GM12892 (cell line): ENCODE data around the gene ISOC2. TPM values are rescaled to one million over a fixed set of nuclear protein-coding genes. Genes with fewer than 3 reads are reported as not detected.
A peak's percentile ranks its signal among the peaks of the same experiment; 100 is the strongest.
"Not testable (repeated sequence)": the region's sequence is repeated elsewhere in the genome, so short reads cannot be mapped to it uniquely, and the experiment has no call there.

Source experiments
- DNase-seq: peaks from one replicate; pipeline ENCODE4 v3.0.0; 2011; ENCODE audit not compliant: insufficient read length
- FAIRE-seq: peaks from 2 replicates; lab custom pipeline; 2011; peaks lifted over from hg19 to GRCh38; lab: Jason Lieb, UNC
- POLR2A ChIP-seq: IDR thresholded peaks from 2 replicates; pipeline ENCODE4 v1.6.1; 2011; ENCODE audit warnings: low read depth, low read length, control low read depth
- POLR2AphosphoS5 ChIP-seq: IDR thresholded peaks from 2 replicates; pipeline ENCODE4 v1.6.1; 2011; ENCODE audit warnings: low read depth, low read length, control low read depth
- TAF1 ChIP-seq: IDR thresholded peaks from 2 replicates; pipeline ENCODE4 v1.6.1; 2011; ENCODE audit warnings: low read depth, mild to moderate bottlenecking, control low read depth, low read length, borderline replicate concordance
- polyA plus RNA-seq: library from polyadenylated mRNA; unstranded; fragments of >200 nt; gene quantifications from one replicate; pipeline ENCODE4 v1.2.1, GENCODE V29; 2012; ENCODE audit warnings: missing spikeins, inconsistent platforms; ENCODE audit not compliant: missing spikeins

The ISOC2 gene, protein sequence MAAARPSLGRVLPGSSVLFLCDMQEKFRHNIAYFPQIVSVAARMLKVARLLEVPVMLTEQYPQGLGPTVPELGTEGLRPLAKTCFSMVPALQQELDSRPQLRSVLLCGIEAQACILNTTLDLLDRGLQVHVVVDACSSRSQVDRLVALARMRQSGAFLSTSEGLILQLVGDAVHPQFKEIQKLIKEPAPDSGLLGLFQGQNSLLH
- 22.7 TPM for polyA plus RNA-seq

DNA sequence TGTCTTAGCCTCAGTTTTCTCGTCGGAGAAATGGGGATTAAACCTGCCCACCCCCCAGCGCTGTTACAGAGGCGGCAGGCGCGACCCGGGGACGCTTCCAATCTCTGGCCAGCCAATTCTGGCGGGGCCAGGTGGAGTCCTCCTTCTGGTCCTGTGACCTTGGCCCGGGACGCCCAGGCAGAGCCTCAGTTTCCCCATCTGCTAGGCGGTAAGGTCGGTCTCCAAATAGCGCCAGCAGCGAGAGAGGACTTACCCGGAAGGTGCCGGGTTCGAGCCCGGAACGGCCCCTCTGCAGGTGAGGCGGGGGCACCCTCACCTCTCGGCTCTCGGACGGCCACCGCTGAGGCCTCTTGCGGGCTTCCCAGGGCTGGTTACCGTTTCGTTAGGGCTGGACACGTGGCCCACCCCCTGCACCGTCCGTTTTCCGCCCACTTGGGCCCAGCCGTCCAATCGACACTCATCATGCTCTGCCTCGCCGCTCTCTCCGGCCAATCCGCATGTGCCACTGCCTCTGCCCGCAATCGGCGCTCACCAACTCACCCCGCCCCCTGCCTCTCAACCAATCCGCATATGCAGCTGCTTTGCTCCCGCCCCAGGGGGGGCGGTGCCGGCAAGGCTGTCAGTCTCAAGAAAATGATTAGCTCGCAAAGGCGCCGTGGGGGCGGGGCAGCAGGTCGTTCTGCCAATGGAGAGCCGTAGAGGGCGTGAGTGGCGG lies at the start of gene ISOC2:
ISOC2 (minus strand) TSS at position 384 of the 715 bp plus-strand sequence. CDS start 5,156 bp downstream, outside the sequence.
- FAIRE-seq (peak; percentile 100), DNase-seq (peak; percentile 100)
- TF ChIP-seq POLR2A: peak; percentile 82; the same call in 1 of the 2 replicates
- TF ChIP-seq POLR2AphosphoS5: peak; percentile 82; the same call in 1 of the 2 replicates
- TF ChIP-seq TAF1: no peak; the same call in 1 of the 2 replicates

DNA sequence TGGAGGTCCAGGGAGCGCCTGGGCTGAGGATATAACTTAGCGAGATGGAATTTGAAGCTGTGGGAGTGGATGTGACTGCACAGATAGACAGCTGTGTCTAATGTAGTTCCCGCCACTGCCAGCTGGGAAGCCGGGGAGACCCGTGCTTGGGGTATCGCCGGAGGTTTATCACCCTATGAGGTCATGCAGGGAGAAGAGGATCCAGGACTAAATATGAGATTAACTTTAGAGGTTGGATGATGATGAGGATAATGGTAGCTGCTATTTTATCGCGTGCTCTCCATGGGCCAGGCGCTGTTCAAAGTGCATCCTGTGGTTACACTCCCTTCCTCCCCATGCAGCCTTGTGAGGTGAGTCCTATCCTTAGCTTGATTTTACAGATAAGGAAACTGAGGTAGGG lies 46.7 kb upstream of the ISOC2 start:
- DNase-seq (no peak), FAIRE-seq (no peak)
- TF ChIP-seq POLR2AphosphoS5 (no peak), TAF1 (no peak), POLR2A (no peak)

- FAIRE-seq: no peak
- TF ChIP-seq TAF1: no peak
- TF ChIP-seq POLR2A: no peak
- TF ChIP-seq POLR2AphosphoS5: no peak
- no peak for DNase-seq
Observed at GRCh38 chr19:55504981-55505380, 43.5 kb upstream of the ISOC2 start.

DNA sequence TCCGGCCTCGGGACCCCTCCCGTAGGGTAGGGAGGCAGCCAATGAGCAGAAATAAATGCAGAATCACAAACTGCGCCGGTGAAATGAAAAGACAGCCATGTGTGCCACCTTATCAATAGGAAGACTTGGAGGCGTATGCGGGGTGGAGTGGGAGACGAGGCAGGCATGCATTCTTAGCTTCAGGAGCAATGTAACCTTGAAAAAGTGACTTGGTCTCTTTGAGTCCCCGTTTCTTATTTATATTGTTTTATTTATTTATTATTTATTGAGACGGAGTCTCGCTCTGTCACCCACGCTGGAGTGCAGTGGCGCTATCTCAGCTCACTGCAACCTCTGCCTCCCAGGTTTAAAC lies 42.8 kb upstream of the ISOC2 start:
- FAIRE-seq (no peak), DNase-seq (no peak)
- TF ChIP-seq POLR2A: no peak
- TF ChIP-seq POLR2AphosphoS5: no peak
- TF ChIP-seq TAF1: no peak

- DNase-seq (peak; percentile 100), FAIRE-seq (peak; percentile 99)
- no peak for TF ChIP-seq POLR2A
- 0 out of 2 replicates have a peak, but pooled peaks have one; percentile 23 for TF ChIP-seq TAF1
Observed at GRCh38 chr19:55503502-55504251, 42.2 kb upstream of the ISOC2 start.

DNA sequence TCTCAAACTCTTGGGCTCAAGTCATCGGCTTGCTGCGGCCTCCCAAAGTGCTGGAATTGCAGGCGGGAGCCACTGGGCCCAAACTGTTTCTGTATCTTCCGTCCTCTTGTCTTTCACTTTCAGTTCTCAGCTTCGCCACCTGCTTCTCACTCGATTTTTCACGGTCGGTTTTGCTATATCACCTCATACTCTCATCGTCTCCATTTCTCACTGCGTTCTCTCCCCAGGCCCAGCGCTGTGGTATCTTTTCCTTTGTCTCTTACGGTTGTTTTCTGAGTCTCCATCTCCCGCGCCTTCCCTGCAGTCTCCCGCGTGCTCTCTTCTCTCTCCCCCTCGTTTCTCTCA lies 41.7 kb upstream of the ISOC2 start:
- no peak for TF ChIP-seq POLR2AphosphoS5
- no peak for TF ChIP-seq TAF1
- no peak for TF ChIP-seq POLR2A
- DNase-seq (no peak), FAIRE-seq (no peak)

- no peak for FAIRE-seq
- DNase-seq: no peak
- no peak for TF ChIP-seq POLR2A
- no peak for TF ChIP-seq POLR2AphosphoS5
- TF ChIP-seq TAF1: no peak
Observed at GRCh38 chr19:55502197-55502952, 40.9 kb upstream of the ISOC2 start.

DNA sequence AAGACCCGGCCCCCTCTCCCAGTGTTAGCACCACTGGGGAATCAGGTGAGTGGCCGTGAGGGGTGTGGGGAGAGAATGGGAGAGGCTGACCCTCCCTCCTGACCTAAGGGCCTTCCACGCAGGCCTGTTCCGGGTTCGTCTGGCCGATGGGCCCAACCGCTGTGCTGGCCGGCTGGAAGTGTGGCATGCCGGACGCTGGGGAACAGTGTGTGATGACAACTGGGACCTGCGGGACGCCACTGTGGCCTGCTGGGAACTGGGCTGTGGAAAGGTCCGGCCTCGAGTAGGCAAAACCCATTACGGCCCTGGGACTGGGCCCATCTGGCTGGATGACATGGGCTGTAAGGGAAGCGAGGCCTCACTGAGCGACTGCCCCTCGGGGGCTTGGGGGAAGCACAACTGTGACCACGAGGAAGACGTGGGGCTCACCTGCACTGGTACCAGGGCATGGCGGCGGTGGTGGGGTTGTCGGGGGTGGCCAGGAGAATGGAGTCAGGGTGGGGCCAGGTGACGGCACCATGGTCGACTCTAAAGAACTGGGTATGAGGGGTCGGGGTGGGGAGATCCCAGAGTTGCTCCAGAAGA lies 39.0 kb upstream of the ISOC2 start:
- no peak for FAIRE-seq

GRCh38 chr19:55498246-55498840 lies 36.9 kb upstream of the ISOC2 start:
- DNase-seq (no peak), FAIRE-seq (no peak)
- TF ChIP-seq TAF1 (no peak), POLR2A (no peak), POLR2AphosphoS5 (no peak)

More for the DNA sequence above, 39.0 kb upstream of the ISOC2 start:
- no peak for DNase-seq
- TF ChIP-seq TAF1: no peak
- no peak for TF ChIP-seq POLR2AphosphoS5
- TF ChIP-seq POLR2A: no peak

DNA sequence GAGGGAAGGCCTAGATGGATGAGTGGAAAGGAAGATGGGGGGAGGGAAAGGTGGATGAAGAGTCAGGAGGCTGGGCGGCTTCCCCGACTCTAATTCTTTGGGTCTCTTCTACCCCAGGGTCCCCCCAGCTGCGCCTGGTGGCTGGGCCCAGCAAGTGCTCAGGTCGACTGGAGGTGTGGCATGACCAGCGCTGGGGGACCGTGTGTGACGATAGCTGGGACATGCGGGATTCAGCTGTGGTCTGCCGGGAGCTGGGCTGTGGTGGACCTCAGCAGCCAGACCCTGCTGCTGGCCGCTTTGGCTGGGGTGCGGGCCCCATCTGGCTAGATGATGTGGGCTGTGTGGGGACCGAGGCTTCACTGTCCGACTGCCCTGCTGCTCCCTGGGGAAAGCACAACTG lies 36.3 kb upstream of the ISOC2 start:
- TF ChIP-seq POLR2A (no peak), TAF1 (no peak)
- FAIRE-seq (no peak), DNase-seq (no peak)

- DNase-seq, FAIRE-seq: not testable (repeated sequence)
Observed at GRCh38 chr19:55496820-55497219, 35.4 kb upstream of the ISOC2 start.
